ENCODE data around the gene ZNRF2.

DNA sequence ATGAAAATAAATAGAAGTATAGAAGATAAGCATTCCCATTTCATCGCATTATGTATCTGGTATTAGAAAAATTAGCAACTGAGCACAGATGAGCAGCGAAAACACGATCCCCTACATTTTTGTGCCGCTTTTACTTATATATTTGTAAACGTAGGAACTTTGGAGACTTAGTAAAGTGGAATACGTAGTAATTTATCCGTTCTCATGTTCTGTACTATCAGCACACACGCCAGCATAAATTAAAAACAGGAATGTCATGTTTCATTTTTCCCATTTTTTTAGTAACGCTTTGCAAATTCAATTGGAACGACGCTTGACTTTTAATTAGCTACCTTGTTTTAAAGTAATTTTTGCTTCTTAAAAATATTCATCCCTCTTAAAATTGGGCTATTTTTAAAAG lies 2.4 kb downstream of the ZNRF2 start:
- TF ChIP-seq, protein P1, sequence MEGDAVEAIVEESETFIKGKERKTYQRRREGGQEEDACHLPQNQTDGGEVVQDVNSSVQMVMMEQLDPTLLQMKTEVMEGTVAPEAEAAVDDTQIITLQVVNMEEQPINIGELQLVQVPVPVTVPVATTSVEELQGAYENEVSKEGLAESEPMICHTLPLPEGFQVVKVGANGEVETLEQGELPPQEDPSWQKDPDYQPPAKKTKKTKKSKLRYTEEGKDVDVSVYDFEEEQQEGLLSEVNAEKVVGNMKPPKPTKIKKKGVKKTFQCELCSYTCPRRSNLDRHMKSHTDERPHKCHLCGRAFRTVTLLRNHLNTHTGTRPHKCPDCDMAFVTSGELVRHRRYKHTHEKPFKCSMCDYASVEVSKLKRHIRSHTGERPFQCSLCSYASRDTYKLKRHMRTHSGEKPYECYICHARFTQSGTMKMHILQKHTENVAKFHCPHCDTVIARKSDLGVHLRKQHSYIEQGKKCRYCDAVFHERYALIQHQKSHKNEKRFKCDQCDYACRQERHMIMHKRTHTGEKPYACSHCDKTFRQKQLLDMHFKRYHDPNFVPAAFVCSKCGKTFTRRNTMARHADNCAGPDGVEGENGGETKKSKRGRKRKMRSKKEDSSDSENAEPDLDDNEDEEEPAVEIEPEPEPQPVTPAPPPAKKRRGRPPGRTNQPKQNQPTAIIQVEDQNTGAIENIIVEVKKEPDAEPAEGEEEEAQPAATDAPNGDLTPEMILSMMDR (IDR thresholded peaks at IDR 0.05), result no peak
- no peak for TF ChIP-seq POLR2A (IDR thresholded peaks at IDR 0.05)

Data from thyroid gland (tissue), 4 donors.